ENCODE data around the gene CDIP1. TPM values are rescaled to one million over a fixed set of nuclear protein-coding genes. Genes with fewer than 3 reads are reported as not detected.

The CDIP1 gene
- total RNA-seq, 2 donors from 2014 or later: 41.8 to 64.4 TPM

DNA sequence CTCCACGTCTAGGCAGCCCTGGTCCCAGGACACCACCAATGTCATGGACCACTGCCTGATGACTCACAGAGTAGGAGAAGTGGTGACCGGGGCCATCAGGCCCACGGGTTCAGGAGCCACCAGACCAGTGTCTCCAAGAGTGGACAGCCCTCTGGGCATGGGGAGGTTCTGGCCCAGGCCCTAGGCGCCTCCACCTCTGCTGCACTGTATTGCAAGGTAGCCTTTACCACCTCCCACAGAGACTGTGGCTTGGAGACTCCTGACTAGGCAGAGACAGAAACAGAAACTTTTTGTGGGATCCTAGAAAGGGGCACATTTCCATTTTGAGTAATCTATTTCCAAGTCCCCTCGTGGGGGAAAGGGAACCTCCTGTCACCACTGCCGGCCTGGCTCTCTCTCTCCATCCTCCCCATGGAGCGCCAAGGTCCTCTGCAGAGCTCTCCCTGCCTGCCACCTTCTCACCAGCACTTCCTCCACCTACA, 2.9 kb downstream of the CDIP1 start:
- DNase-seq: no peak
- Mint-ChIP-seq H3K27me3 (ENCODE audit: insufficient read depth) (peaks cover 19% of the 10 kb centered on the region), H3K27ac (no peak overlapping the region), H3K9me3 (peaks cover 21% of the 10 kb centered on the region), H3K36me3 (ENCODE audit: low read depth) (peaks cover 30% of the 10 kb centered on the region), H3K4me3 (no peak overlapping the region), H3K4me1 (peaks cover 8% of the 10 kb centered on the region)
- Histone ChIP-seq H3K36me3 (ENCODE audit: control insufficient read depth, insufficient read depth, low read length) (peaks cover 28% of the 10 kb centered on the region), H3K4me1 (ENCODE audit: control insufficient read depth, insufficient read depth, low read length) (no peaks in the 10 kb centered on the region), H3K4me3 (ENCODE audit: low read length) (no peak overlapping the region), H3K27me3 (ENCODE audit: control insufficient read depth, insufficient read depth, low read length, poor library complexity, severe bottlenecking) (no peaks in the 10 kb centered on the region), H3K9me3 (ENCODE audit: control insufficient read depth, low read length) (peaks cover 15% of the 10 kb centered on the region), H3K27ac (ENCODE audit: low read depth, low read length) (no peak overlapping the region), H3K9ac (ENCODE audit: extremely low read depth, low read length, poor library complexity, severe bottlenecking) (no peak overlapping the region)
- 90 to 100% methylated on average over 4 to 7 of the region's 7 CpGs for WGBS, 2 experiments (ENCODE audit: insufficient coverage in 1 of 2, insufficient read length in 1 of 2)
- no peak for TF ChIP-seq CTCF (conservative IDR thresholded peaks at IDR 0.05)

DNA sequence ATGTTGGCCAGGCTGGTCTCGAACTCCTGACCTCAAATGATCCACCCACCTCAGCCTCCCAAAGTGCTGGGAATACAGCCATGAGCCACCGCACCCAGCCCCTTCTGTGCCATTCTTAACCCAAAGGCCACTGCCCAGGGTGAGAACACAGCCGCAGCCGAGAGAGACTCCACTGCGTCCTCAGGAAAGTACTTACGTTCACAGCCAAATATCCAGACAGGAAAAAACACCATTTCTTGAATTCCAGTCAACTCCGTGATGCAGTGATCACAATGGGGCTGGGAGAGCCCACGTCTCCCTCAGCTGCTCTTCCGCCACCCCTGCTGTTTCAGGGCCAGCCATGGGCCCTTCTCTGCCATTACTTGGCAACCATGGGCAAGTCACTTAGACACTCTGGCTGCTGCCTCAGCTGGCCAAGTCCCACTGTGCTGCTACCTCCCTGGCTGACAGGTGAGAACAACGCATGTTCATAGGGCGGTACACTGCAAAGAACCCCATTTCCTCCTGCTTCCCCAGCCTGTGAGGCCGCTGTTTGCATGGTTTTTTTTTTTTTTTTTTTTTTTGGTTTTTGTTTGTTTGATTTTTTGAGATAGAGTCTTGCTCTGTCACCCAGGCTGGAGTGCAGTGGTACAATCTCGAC, 4.3 kb downstream of the CDIP1 start:
- H3K9me3 ChIP-seq (ENCODE audit: control insufficient read depth, low read length): peaks cover 5% of the 10 kb centered on the region
- Mint-ChIP-seq H3K36me3 (ENCODE audit: low read depth) (peaks cover 22% of the 10 kb centered on the region), H3K4me1 (peaks cover 15% of the 10 kb centered on the region), H3K9me3 (peaks cover 7% of the 10 kb centered on the region), H3K27me3 (ENCODE audit: insufficient read depth) (peaks cover 6% of the 10 kb centered on the region), H3K27ac (no peak overlapping the region), H3K4me3 (no peak overlapping the region)
- no peaks in the 10 kb centered on the region for H3K4me1 ChIP-seq (ENCODE audit: control insufficient read depth, insufficient read depth, low read length)
- H3K27me3 ChIP-seq (ENCODE audit: control insufficient read depth, insufficient read depth, low read length, poor library complexity, severe bottlenecking): no peaks in the 10 kb centered on the region
- WGBS, 2 experiments (ENCODE audit: insufficient coverage in 1 of 2, insufficient read length in 1 of 2): 86 to 88% methylated on average over 11 to 13 of the region's 13 CpGs
- H3K36me3 ChIP-seq (ENCODE audit: control insufficient read depth, insufficient read depth, low read length): peaks cover 28% of the 10 kb centered on the region
- no peak for DNase-seq
- TF ChIP-seq CTCF (conservative IDR thresholded peaks at IDR 0.05): no peak
- no peak overlapping the region for H3K27ac ChIP-seq (ENCODE audit: low read depth, low read length)
- H3K9ac ChIP-seq (ENCODE audit: extremely low read depth, low read length, poor library complexity, severe bottlenecking): no peak overlapping the region
- no peak overlapping the region for H3K4me3 ChIP-seq (ENCODE audit: low read length)

GRCh38 chr16:4533490-4533889, 5.1 kb downstream of the CDIP1 start:
- DNase-seq: no peak
- no peaks in the 10 kb centered on the region for H3K9me3 Mint-ChIP-seq
- no peak overlapping the region for H3K27ac Mint-ChIP-seq

More at GRCh38 chr16:4533490-4533889, 5.1 kb downstream of the CDIP1 start:
- Mint-ChIP-seq H3K4me1 (peaks cover 20% of the 10 kb centered on the region), H3K36me3 (ENCODE audit: low read depth) (peaks cover 22% of the 10 kb centered on the region), H3K27me3 (ENCODE audit: insufficient read depth) (no peaks in the 10 kb centered on the region), H3K4me3 (no peak overlapping the region)
- Histone ChIP-seq H3K4me1 (ENCODE audit: control insufficient read depth, insufficient read depth, low read length) (no peaks in the 10 kb centered on the region), H3K4me3 (ENCODE audit: low read length) (no peak overlapping the region), H3K9me3 (ENCODE audit: control insufficient read depth, low read length) (no peaks in the 10 kb centered on the region), H3K27ac (ENCODE audit: low read depth, low read length) (no peak overlapping the region), H3K27me3 (ENCODE audit: control insufficient read depth, insufficient read depth, low read length, poor library complexity, severe bottlenecking) (no peaks in the 10 kb centered on the region), H3K36me3 (ENCODE audit: control insufficient read depth, insufficient read depth, low read length) (peaks cover 28% of the 10 kb centered on the region), H3K9ac (ENCODE audit: extremely low read depth, low read length, poor library complexity, severe bottlenecking) (no peak overlapping the region)
- WGBS, 2 experiments (ENCODE audit: insufficient coverage in 1 of 2, insufficient read length in 1 of 2): 94 to 100% methylated on average over 2 to 6 of the region's 6 CpGs
- no peak for TF ChIP-seq CTCF (conservative IDR thresholded peaks at IDR 0.05)
